Measurements from ENCODE around the gene PCDHB9. TPM values are rescaled to one million over a fixed set of nuclear protein-coding genes. Genes with fewer than 3 reads are reported as not detected.
"Not testable (repeated sequence)": the region's sequence is repeated elsewhere in the genome, so short reads cannot be mapped to it uniquely, and the experiment has no call there.

PCDHB9 gene
- total RNA-seq, 1 experiment from 2014 or later = 0.05 TPM

GRCh38 chr5:141216035-141216434 is 29.1 kb downstream of the PCDHB9 start:
- DNase-seq (ENCODE audit: low read depth, low spot score); in situ Hi-C loops (cut with HindIII; ENCODE audit: low pct_unique_long_range_greater_than_20kb, low sequenced_read_pairs): not testable (repeated sequence)

- in situ Hi-C loops (cut with HindIII; ENCODE audit: low pct_unique_long_range_greater_than_20kb, low sequenced_read_pairs) = no loop called here
- DNase-seq (ENCODE audit: low read depth, low spot score) = peak; percentile 62
Measured at GRCh38 chr5:141223112-141223783, 36.3 kb downstream of the PCDHB9 start, which contains the start of gene PCDHB14. TSS of gene PCDHB14 (plus strand) at chr5:141223343. CDS start at chr5:141223506, 163 bp downstream.

- DNase-seq (ENCODE audit: low read depth, low spot score); in situ Hi-C loops (cut with HindIII; ENCODE audit: low pct_unique_long_range_greater_than_20kb, low sequenced_read_pairs): not testable (repeated sequence)
Measured at GRCh38 chr5:141224844-141225243, 37.9 kb downstream of the PCDHB9 start.

- DNase-seq (ENCODE audit: low read depth, low spot score); in situ Hi-C loops (cut with HindIII; ENCODE audit: low pct_unique_long_range_greater_than_20kb, low sequenced_read_pairs): not testable (repeated sequence)
Measured at GRCh38 chr5:141225421-141225820, 38.5 kb downstream of the PCDHB9 start.

- DNase-seq (ENCODE audit: low read depth, low spot score) = peak; percentile 34
- in situ Hi-C loops (cut with HindIII; ENCODE audit: low pct_unique_long_range_greater_than_20kb, low sequenced_read_pairs) = no loop called here
Measured at GRCh38 chr5:141234109-141234667, 47.2 kb downstream of the PCDHB9 start.

GRCh38 chr5:141235922-141236321 is 49.0 kb downstream of the PCDHB9 start:
- DNase-seq (ENCODE audit: low read depth, low spot score); in situ Hi-C loops (cut with HindIII; ENCODE audit: low pct_unique_long_range_greater_than_20kb, low sequenced_read_pairs): not testable (repeated sequence)

- no peak for DNase-seq (ENCODE audit: low read depth, low spot score)
- in situ Hi-C loops (cut with HindIII; ENCODE audit: low pct_unique_long_range_greater_than_20kb, low sequenced_read_pairs) = no loop called here
Measured at GRCh38 chr5:141236516-141237313, 49.8 kb downstream of the PCDHB9 start.

Other genes starting within 250 kb of the PCDHB9 start
- 0.32 TPM in 2 replicates for gene PCDHAC2, start 220.7 kb upstream of the PCDHB9 start, total RNA-seq (2014; rRNA removed; shearing (Covaris generic))
- not detected in 2 replicates for gene PCDHB1, start 135.8 kb upstream of the PCDHB9 start, total RNA-seq (2014; rRNA removed; shearing (Covaris generic))
- 0.95 and 1.8 TPM in 2 replicates for gene PCDHB2, start 92.5 kb upstream of the PCDHB9 start, total RNA-seq (2014; rRNA removed; shearing (Covaris generic))
- gene PCDHB3, start 86.7 kb upstream of the PCDHB9 start, total RNA-seq (2014; rRNA removed; shearing (Covaris generic)) = 0.13 and 0.21 TPM in 2 replicates
- 0.40 and 0.43 TPM in 2 replicates for gene PCDHB4, start 65.3 kb upstream of the PCDHB9 start, total RNA-seq (2014; rRNA removed; shearing (Covaris generic))
- gene PCDHB5, start 52.0 kb upstream of the PCDHB9 start, total RNA-seq (2014; rRNA removed; shearing (Covaris generic)) = 2.0 and 3.1 TPM in 2 replicates
- gene PCDHB6, start 37.1 kb upstream of the PCDHB9 start, total RNA-seq (2014; rRNA removed; shearing (Covaris generic)) = 0.21 and 0.43 TPM in 2 replicates
- 0.24 and 0.29 TPM in 2 replicates for gene PCDHB7, start 14.5 kb upstream of the PCDHB9 start, total RNA-seq (2014; rRNA removed; shearing (Covaris generic))
- 0.43 and 0.74 TPM in 2 replicates for gene PCDHB8, start 9.4 kb upstream of the PCDHB9 start, total RNA-seq (2014; rRNA removed; shearing (Covaris generic))
- 0.55 and 0.75 TPM in 2 replicates for gene PCDHB16, start 4.8 kb upstream of the PCDHB9 start, total RNA-seq (2014; rRNA removed; shearing (Covaris generic))
- gene PCDHB10, start 5.2 kb downstream of the PCDHB9 start, total RNA-seq (2014; rRNA removed; shearing (Covaris generic)) = 0.37 and 0.40 TPM in 2 replicates
- gene PCDHB11, start 12.5 kb downstream of the PCDHB9 start, total RNA-seq (2014; rRNA removed; shearing (Covaris generic)) = 0.55 and 0.75 TPM in 2 replicates
- 0.24 and 0.42 TPM in 2 replicates for gene PCDHB12, start 21.6 kb downstream of the PCDHB9 start, total RNA-seq (2014; rRNA removed; shearing (Covaris generic))
- gene PCDHB13, start 26.8 kb downstream of the PCDHB9 start, total RNA-seq (2014; rRNA removed; shearing (Covaris generic)) = 0.66 and 0.77 TPM in 2 replicates
- gene PCDHB14, start 36.2 kb downstream of the PCDHB9 start, total RNA-seq (2014; rRNA removed; shearing (Covaris generic)) = 0.24 and 0.40 TPM in 2 replicates
- gene PCDHB15, start 58.2 kb downstream of the PCDHB9 start, total RNA-seq (2014; rRNA removed; shearing (Covaris generic)) = 1.1 and 1.6 TPM in 2 replicates
- 0.11 TPM in 1 of 2 replicates, not detected in the other for gene SLC25A2, start 116.9 kb downstream of the PCDHB9 start, total RNA-seq (2014; rRNA removed; shearing (Covaris generic))
- gene TAF7, start 133.6 kb downstream of the PCDHB9 start, total RNA-seq (2014; rRNA removed; shearing (Covaris generic)) = 60.5 and 60.9 TPM in 2 replicates
- gene PCDHGA1, start 143.4 kb downstream of the PCDHB9 start, total RNA-seq (2014; rRNA removed; shearing (Covaris generic)) = 0.63 and 0.67 TPM in 2 replicates
- gene PCDHGA2, start 151.6 kb downstream of the PCDHB9 start, total RNA-seq (2014; rRNA removed; shearing (Covaris generic)) = 1.7 and 2.0 TPM in 2 replicates
- gene PCDHGA3, start 156.7 kb downstream of the PCDHB9 start, total RNA-seq (2014; rRNA removed; shearing (Covaris generic)) = 0.32 TPM in 1 of 2 replicates, not detected in the other
- gene PCDHGB1, start 162.9 kb downstream of the PCDHB9 start, total RNA-seq (2014; rRNA removed; shearing (Covaris generic)) = 1.2 and 1.6 TPM in 2 replicates
- 1.4 and 1.6 TPM in 2 replicates for gene PCDHGA4, start 167.9 kb downstream of the PCDHB9 start, total RNA-seq (2014; rRNA removed; shearing (Covaris generic))
- 1.5 and 1.7 TPM in 2 replicates for gene PCDHGB2, start 172.8 kb downstream of the PCDHB9 start, total RNA-seq (2014; rRNA removed; shearing (Covaris generic))
- gene PCDHGA5, start 177.0 kb downstream of the PCDHB9 start, total RNA-seq (2014; rRNA removed; shearing (Covaris generic)) = 0.56 and 0.66 TPM in 2 replicates
- gene PCDHGB3, start 183.1 kb downstream of the PCDHB9 start, total RNA-seq (2014; rRNA removed; shearing (Covaris generic)) = 0.21 and 0.53 TPM in 2 replicates
- 1.8 and 2.4 TPM in 2 replicates for gene PCDHGA6, start 186.7 kb downstream of the PCDHB9 start, total RNA-seq (2014; rRNA removed; shearing (Covaris generic))
- gene PCDHGA7, start 195.6 kb downstream of the PCDHB9 start, total RNA-seq (2014; rRNA removed; shearing (Covaris generic)) = 0.71 and 1.6 TPM in 2 replicates
- 0.08 and 0.26 TPM in 2 replicates for gene PCDHGB4, start 200.5 kb downstream of the PCDHB9 start, total RNA-seq (2014; rRNA removed; shearing (Covaris generic))
- 0.05 and 0.13 TPM in 2 replicates for gene PCDHGA8, start 205.5 kb downstream of the PCDHB9 start, total RNA-seq (2014; rRNA removed; shearing (Covaris generic))
- 0.29 and 0.50 TPM in 2 replicates for gene PCDHGB5, start 210.8 kb downstream of the PCDHB9 start, total RNA-seq (2014; rRNA removed; shearing (Covaris generic))
- 0.03 and 0.45 TPM in 2 replicates for gene PCDHGA9, start 215.6 kb downstream of the PCDHB9 start, total RNA-seq (2014; rRNA removed; shearing (Covaris generic))
- 0.21 and 0.40 TPM in 2 replicates for gene PCDHGB6, start 220.9 kb downstream of the PCDHB9 start, total RNA-seq (2014; rRNA removed; shearing (Covaris generic))
- 0.18 and 0.21 TPM in 2 replicates for gene PCDHGA10, start 225.8 kb downstream of the PCDHB9 start, total RNA-seq (2014; rRNA removed; shearing (Covaris generic))
- gene PCDHGB7, start 230.5 kb downstream of the PCDHB9 start, total RNA-seq (2014; rRNA removed; shearing (Covaris generic)) = 7.4 and 8.6 TPM in 2 replicates
- gene PCDHGA11, start 233.9 kb downstream of the PCDHB9 start, total RNA-seq (2014; rRNA removed; shearing (Covaris generic)) = 0.21 and 0.58 TPM in 2 replicates
- gene PCDHGA12, start 243.3 kb downstream of the PCDHB9 start, total RNA-seq (2014; rRNA removed; shearing (Covaris generic)) = 10.0 and 13.8 TPM in 2 replicates